Measurements from ENCODE around the gene BTN1A1. TPM values are rescaled to one million over a fixed set of nuclear protein-coding genes. Genes with fewer than 3 reads are reported as not detected.
A peak's percentile ranks its signal among the peaks of the same experiment; 100 is the strongest.

Gene BTN1A1
- total and polyA plus RNA-seq, 2 donors (not counting 1 experiment from before 2014, with no cell fraction given): 0.42 to 0.74 TPM

GRCh38 chr6:26465776-26466175 lies 34.3 kb upstream of the BTN1A1 start:
- Histone ChIP-seq H3K79me2 (ENCODE audit: control insufficient read depth, insufficient read depth, low read length) (peaks cover 17% of the 10 kb centered on the region), H3K4me2 (replicated peaks; ENCODE audit: low read depth, low read length, poor library complexity, severe bottlenecking) (no peak overlapping the region), H2AFZ (ENCODE audit: insufficient read depth, low read depth, low read length, poor library complexity, severe bottlenecking) (no peak overlapping the region), H3K9me3 (ENCODE audit: control extremely low read depth in 1 of 3, control insufficient read depth in 2 of 3, insufficient read depth in 1 of 3, low read length in 2 of 3) (peaks cover 0 to 3% (median 0%) of the 10 kb centered on the region in 3 donors), H3K4me1 (ENCODE audit: control insufficient read depth in 2 of 2, insufficient read depth in 2 of 2, low read length in 2 of 2) (peaks cover 13 to 26% of the 10 kb centered on the region in 2 donors), H3K27me3 (replicated peaks in 1 of 4; ENCODE audit: control extremely low read depth in 1 of 4, control insufficient read depth in 3 of 4, insufficient read depth in 4 of 4, low read length in 3 of 4) (no peaks in the 10 kb centered on the region), H3K9ac (ENCODE audit: low read length) (no peak overlapping the region), H4K20me1 (ENCODE audit: control insufficient read depth, insufficient read depth, low read length, poor library complexity, severe bottlenecking) (no peaks in the 10 kb centered on the region), H3K36me3 (replicated peaks in 1 of 2; ENCODE audit: control extremely low read depth in 1 of 2, control insufficient read depth in 1 of 2, extremely low read depth in 1 of 2, insufficient read depth in 2 of 2, low read length in 1 of 2) (peaks cover 8 to 80% of the 10 kb centered on the region in 2 experiments), H3K4me3 (ENCODE audit: control extremely low read depth in 1 of 5, extremely low read depth in 1 of 5, insufficient read depth in 1 of 5, low read depth in 2 of 5, low read length in 4 of 5) (no peak overlapping the region), H3K27ac (ENCODE audit: low read length in 2 of 2) (no peak overlapping the region)
- TF ChIP-seq CTCF (IDR thresholded peaks at IDR 0.05) (no peak), EZH2 (IDR thresholded peaks at IDR 0.05; ENCODE audit: borderline replicate concordance, insufficient read depth, low read depth, low read length, poor library complexity, severe bottlenecking) (no peak)
- Mint-ChIP-seq H3K4me3 (no peak overlapping the region), H3K27ac (no peak overlapping the region), H3K27me3 (no peaks in the 10 kb centered on the region), H3K4me1 (peaks cover 57% of the 10 kb centered on the region), H3K9me3 (ENCODE audit: insufficient read depth) (no peaks in the 10 kb centered on the region)
- no peak for ATAC-seq (ENCODE audit: low read depth)
- intact Hi-C loops (cut with micrococcal nuclease): no loop called here
- ChIA-PET CTCF (no interaction called here), POLR2A (no interaction called here)
- WGBS (ENCODE audit: insufficient coverage): no CpG with 5 or more reads among the region's 3 CpGs
- no peak for DNase-seq

- ATAC-seq (ENCODE audit: low read depth) (no peak), DNase-seq (peak; percentile 42)
- no peaks in the 10 kb centered on the region for H4K20me1 ChIP-seq (ENCODE audit: control insufficient read depth, insufficient read depth, low read length, poor library complexity, severe bottlenecking)
- intact Hi-C loops (cut with micrococcal nuclease): no loop called here
- ChIA-PET CTCF (interaction anchor here (1.1 kb wide), 1 partner anchor 127 kb away, joined by 3 read pairs; no protein-coding TSS in a partner anchor), POLR2A (no interaction called here)
- H3K36me3 ChIP-seq (replicated peaks in 1 of 2; ENCODE audit: control extremely low read depth in 1 of 2, control insufficient read depth in 1 of 2, extremely low read depth in 1 of 2, insufficient read depth in 2 of 2, low read length in 1 of 2): peaks cover 3 to 51% of the 10 kb centered on the region in 2 experiments
- no peaks in the 10 kb centered on the region for H3K79me2 ChIP-seq (ENCODE audit: control insufficient read depth, insufficient read depth, low read length)
- H3K27ac ChIP-seq (ENCODE audit: low read length in 2 of 2): peak overlapping the region; percentile 28 to 44
- peak overlapping the region; percentile 18 for H3K4me2 ChIP-seq (replicated peaks; ENCODE audit: low read depth, low read length, poor library complexity, severe bottlenecking)
- 100% methylated on average over 2 of the region's 2 CpGs for WGBS (ENCODE audit: insufficient coverage)
- H2AFZ ChIP-seq (ENCODE audit: insufficient read depth, low read depth, low read length, poor library complexity, severe bottlenecking): no peak overlapping the region
- Mint-ChIP-seq H3K4me1 (peaks cover 48% of the 10 kb centered on the region), H3K27ac (peak overlapping the region; percentile 82), H3K9me3 (ENCODE audit: insufficient read depth) (no peaks in the 10 kb centered on the region), H3K4me3 (no peak overlapping the region), H3K27me3 (no peaks in the 10 kb centered on the region)
- no peak overlapping the region for H3K4me3 ChIP-seq (ENCODE audit: control extremely low read depth in 1 of 5, extremely low read depth in 1 of 5, insufficient read depth in 1 of 5, low read depth in 2 of 5, low read length in 4 of 5)
- H3K9ac ChIP-seq (ENCODE audit: low read length): no peak overlapping the region
- peaks cover 20 to 23% of the 10 kb centered on the region in 2 donors for H3K4me1 ChIP-seq (ENCODE audit: control insufficient read depth in 2 of 2, insufficient read depth in 2 of 2, low read length in 2 of 2)
- H3K27me3 ChIP-seq (replicated peaks in 1 of 4; ENCODE audit: control extremely low read depth in 1 of 4, control insufficient read depth in 3 of 4, insufficient read depth in 4 of 4, low read length in 3 of 4): no peaks in the 10 kb centered on the region
- TF ChIP-seq EZH2 (IDR thresholded peaks at IDR 0.05; ENCODE audit: borderline replicate concordance, insufficient read depth, low read depth, low read length, poor library complexity, severe bottlenecking) (no peak), CTCF (IDR thresholded peaks at IDR 0.05) (no peak)
- peaks cover 3 to 13% (median 9%) of the 10 kb centered on the region in 3 donors for H3K9me3 ChIP-seq (ENCODE audit: control extremely low read depth in 1 of 3, control insufficient read depth in 2 of 3, insufficient read depth in 1 of 3, low read length in 2 of 3)
Observed at GRCh38 chr6:26468829-26469228, 31.3 kb upstream of the BTN1A1 start.

Data from B cell (primary cell).